HCT116 (cell line): ENCODE results near the gene TF. TPM values are rescaled to one million over a fixed set of nuclear protein-coding genes. Genes with fewer than 3 reads are reported as not detected.

Experiments used
- ATAC-seq: fragments of 200-7000 bp; cut with Tn5 transposase; 2 replicates; pipeline ENCODE4 v1.9.1; 2020; ENCODE audit warnings: mild to moderate bottlenecking, moderate library complexity
- BruUV-seq: library from RNA; stranded (reverse); fragments of 400-500 nt; replicated peaks from 2 replicates; lab custom pipeline; 2021; lab: Mats Ljungman, UMichigan
- CTCF ChIA-PET: fragments of 300-600 bp; sonication (Branson Sonifier 250); formaldehyde crosslinking; loops from one replicate; lab custom pipeline; 2021; ENCODE audit warnings: antibody characterized with exemption; lab: Charles Lee
- POLR2A ChIA-PET: fragments of 300-600, 350-600 bp; sonication (Branson Sonifier 250); formaldehyde crosslinking; loops from one replicate; lab custom pipeline; 2021; ENCODE audit warnings: antibody characterized with exemption; lab: Charles Lee
- RAD21 ChIA-PET, 2 experiments: fragments of 300-600 bp; sonication (Branson Sonifier 250); formaldehyde crosslinking; loops; one replicate each; lab custom pipeline; 2023; ENCODE audit warnings: low total read pairs in 2 of 2; ENCODE audit not compliant: uncharacterized antibody in 2 of 2, unreplicated experiment in 2 of 2, low non-redundant PET in 1 of 2; lab: Charles Lee
- DNase-seq: peaks from one replicate; pipeline ENCODE4 v3.0.0-alpha.2; 2010; ENCODE audit warnings: low read depth, low spot score
- H2AFZ ChIP-seq: fragments of 200-600 bp; shearing (Covaris generic), sonication (generic); 2 replicates; pipeline ENCODE4 v1.6.1; 2017; ENCODE audit warnings: low read depth, mixed run types, mixed read lengths, antibody characterized with exemption, low read length; ENCODE audit not compliant: poor library complexity, severe bottlenecking
- H3K27ac ChIP-seq: 2 replicates; pipeline ENCODE4 v1.5.1; 2012; ENCODE audit warnings: low read depth, low read length
- H3K27me3 ChIP-seq: fragments of 200-600 bp; sonication (generic); 2 replicates; pipeline ENCODE4 v1.6.1; 2016; ENCODE audit warnings: mixed run types, low read length, mixed read lengths; ENCODE audit not compliant: insufficient read depth
- H3K36me3 ChIP-seq, 2 experiments: fragments of 200-500 bp in 1 of 2; fragments of 200-600 bp in 1 of 2; sonication (Bioruptor generic) in 1 of 2; sonication (generic) in 1 of 2; 2 replicates each; pipeline versions ENCODE4 v1.5.1 to v1.6.1; 2014 to 2016; ENCODE audit warnings: low read length in 2 of 2, inconsistent platforms in 1 of 2, mixed read lengths in 1 of 2, mixed run types in 1 of 2; ENCODE audit not compliant: insufficient read depth in 2 of 2, control insufficient read depth in 1 of 2
- H3K4me1 ChIP-seq, 2 experiments: fragments of 200-600 bp in 1 of 2; sonication (generic) in 1 of 2; 2 replicates each; pipeline versions ENCODE4 v1.5.1 to v1.6.1; 2012 to 2017; ENCODE audit warnings: low read length in 2 of 2, inconsistent platforms in 1 of 2, mild to moderate bottlenecking in 1 of 2, mixed read lengths in 1 of 2, mixed run types in 1 of 2, moderate library complexity in 1 of 2; ENCODE audit not compliant: insufficient read depth in 2 of 2, control insufficient read depth in 1 of 2
- H3K4me2 ChIP-seq: fragments of 200-600 bp; sonication (generic); 2 replicates; pipeline ENCODE4 v1.6.1; 2017; ENCODE audit warnings: mixed run types, low read length, mixed read lengths
- H3K4me3 ChIP-seq, 2 experiments: fragments of 200-600 bp in 1 of 2; sonication (generic) in 1 of 2; replicated peaks in 1 of 2; 2 replicates each; pipeline ENCODE4 v1.5.1; 2011 to 2016; ENCODE audit warnings: low read length in 2 of 2, control low read depth in 1 of 2, low read depth in 1 of 2, mild to moderate bottlenecking in 1 of 2, mixed read lengths in 1 of 2, mixed run types in 1 of 2
- H3K79me2 ChIP-seq: fragments of 200-600 bp; sonication (generic); 2 replicates; pipeline ENCODE4 v1.6.1; 2017; ENCODE audit warnings: mild to moderate bottlenecking, mixed run types, low read length, moderate library complexity, mixed read lengths; ENCODE audit not compliant: insufficient read depth
- H3K9ac ChIP-seq: fragments of 200-600 bp; sonication (generic); 2 replicates; pipeline ENCODE4 v1.6.1; 2016; ENCODE audit warnings: low read length, mixed read lengths
- H3K9me2 ChIP-seq: fragments of 200-600 bp; sonication (generic), shearing (Covaris generic); 2 replicates; pipeline ENCODE4 v1.6.1; 2017; ENCODE audit warnings: mixed run types, mild to moderate bottlenecking, moderate library complexity; ENCODE audit not compliant: insufficient read depth
- H3K9me3 ChIP-seq, 2 experiments: fragments of 200-500 bp in 1 of 2; fragments of 200-600 bp in 1 of 2; sonication (Bioruptor generic) in 1 of 2; sonication (generic) in 1 of 2; 2 replicates each; pipeline ENCODE4 v1.6.1; 2014 to 2017; ENCODE audit warnings: low read length in 2 of 2, mixed read lengths in 2 of 2, inconsistent platforms in 1 of 2, low read depth in 1 of 2, mild to moderate bottlenecking in 1 of 2, mixed run types in 1 of 2, moderate library complexity in 1 of 2; ENCODE audit not compliant: control insufficient read depth in 1 of 2, insufficient read depth in 1 of 2
- H4K20me1 ChIP-seq: fragments of 200-600 bp; sonication (generic), shearing (Covaris generic); 2 replicates; pipeline ENCODE4 v1.6.1; 2017; ENCODE audit warnings: mixed run types, mild to moderate bottlenecking, moderate library complexity; ENCODE audit not compliant: insufficient read depth
- CBX3 ChIP-seq: IDR thresholded peaks from 2 replicates; pipeline ENCODE4 v1.6.1; 2012; ENCODE audit warnings: low read depth
- CEBPB ChIP-seq: IDR thresholded peaks from 2 replicates; pipeline ENCODE4 v1.6.1; 2012; ENCODE audit warnings: low read depth
- EZH2 ChIP-seq: fragments of 200-600 bp; sonication (generic); IDR thresholded peaks from 2 replicates; pipeline ENCODE4 v1.6.1; 2017; ENCODE audit warnings: antibody characterized with exemption, mixed run types
- EZH2phosphoT487 ChIP-seq: fragments of 200-600 bp; IDR thresholded peaks from 2 replicates; pipeline ENCODE4 v1.6.1; 2018; ENCODE audit warnings: antibody characterized with exemption, borderline replicate concordance
- POLR2AphosphoS5 ChIP-seq: IDR thresholded peaks from 2 replicates; pipeline ENCODE4 v1.6.1; 2011; ENCODE audit warnings: mild to moderate bottlenecking, low read depth, low read length, moderate library complexity
- RAD21 ChIP-seq: IDR thresholded peaks from 2 replicates; pipeline ENCODE4 v1.6.1; 2012; ENCODE audit warnings: low read depth, mild to moderate bottlenecking
- SRF ChIP-seq: IDR thresholded peaks from 2 replicates; pipeline ENCODE4 v1.6.1; 2012; ENCODE audit warnings: low read depth
- ZFX ChIP-seq: fragments of 450-650 bp; IDR thresholded peaks from 2 replicates; pipeline ENCODE4 v1.6.1; 2017
- intact Hi-C: fragments of 100-400 bp; cut with micrococcal nuclease; formaldehyde crosslinking; loops from 2 replicates; pipeline ENCODE4 v1.10.0; 2022
- total RNA-seq: library from RNA; stranded (reverse); gene quantifications from one replicate; pipeline ENCODE4 v1.2.1, GENCODE V29; 2021; ENCODE audit not compliant: unreplicated experiment
- TF ChIP-seq, protein P1 (sequence below), 3 experiments: fragments of 200-600 bp in 1 of 3; sonication (generic) in 1 of 3; IDR thresholded peaks in 2 of 3; conservative IDR thresholded peaks in 1 of 3; 2 replicates each; pipeline ENCODE4 v1.5.1; 2012 to 2017; ENCODE audit warnings: low read depth in 2 of 3, low read length in 2 of 3, antibody characterized with exemption in 1 of 3, borderline replicate concordance in 1 of 3, control low read depth in 1 of 3, mild to moderate bottlenecking in 1 of 3, mixed read lengths in 1 of 3, mixed run types in 1 of 3, moderate library complexity in 1 of 3; ENCODE audit not compliant: insufficient read depth in 1 of 3
- TF ChIP-seq, protein P2 (sequence below): IDR thresholded peaks from 2 replicates; pipeline ENCODE4 v1.6.1; 2011; ENCODE audit warnings: mild to moderate bottlenecking, low read length, moderate library complexity; ENCODE audit not compliant: insufficient replicate concordance; ENCODE audit errors: extremely low read depth

The TF gene
- total RNA-seq, 1 experiment from 2014 or later: 10.4 TPM

DNA sequence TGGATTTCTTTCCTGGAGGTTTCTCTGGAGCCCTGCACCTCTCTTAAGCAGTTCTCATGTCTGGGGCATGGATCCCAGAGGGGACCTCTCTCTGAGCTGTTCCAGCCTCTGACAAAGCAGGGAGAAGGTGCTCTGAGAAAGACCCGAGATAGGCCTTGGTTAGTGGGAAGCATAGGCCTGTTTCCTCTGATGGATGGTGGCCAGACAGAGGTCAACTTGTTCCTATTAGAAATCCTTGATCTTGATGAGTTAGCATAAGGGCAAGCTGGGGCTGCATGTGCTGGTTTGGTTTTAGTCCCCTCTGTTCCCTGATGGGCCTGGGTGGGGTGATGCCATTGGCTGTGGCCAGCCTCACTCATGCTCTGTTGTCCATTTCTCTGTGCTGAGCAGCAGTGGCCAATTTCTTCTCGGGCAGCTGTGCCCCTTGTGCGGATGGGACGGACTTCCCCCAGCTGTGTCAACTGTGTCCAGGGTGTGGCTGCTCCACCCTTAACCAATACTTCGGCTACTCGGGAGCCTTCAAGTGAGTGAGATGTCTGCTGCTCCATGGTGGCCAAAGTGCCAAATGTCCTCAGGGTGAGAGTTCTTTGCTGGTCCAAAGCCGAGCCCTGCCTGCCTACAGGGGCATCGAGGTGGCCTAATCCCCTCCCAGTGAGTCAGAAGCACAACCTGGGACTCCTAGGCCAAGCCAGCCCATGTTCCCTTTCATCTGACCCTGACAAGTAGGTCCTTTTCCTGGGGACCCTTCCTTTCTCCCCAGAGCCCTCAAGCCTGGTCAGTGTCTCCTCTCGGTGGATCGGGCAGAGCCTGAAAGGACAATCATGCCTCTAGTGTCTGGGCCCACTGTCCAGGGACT is 9.0 kb downstream of the TF start:
- H3K9me2 ChIP-seq: no peaks in the 10 kb centered on the region
- no peak overlapping the region for H3K4me3 ChIP-seq
- no peak for TF ChIP-seq SRF
- no peaks in the 10 kb centered on the region for H3K4me1 ChIP-seq
- H3K36me3 ChIP-seq: no peaks in the 10 kb centered on the region
- DNase-seq (no peak), ATAC-seq (no peak)
- BruUV-seq: no TSS peak
- H3K27ac ChIP-seq: no peak overlapping the region
- H2AFZ ChIP-seq: no peak overlapping the region
- POLR2A ChIA-PET: no interaction called here
- no peak overlapping the region for H3K4me2 ChIP-seq
- intact Hi-C loops: no loop called here
- RAD21 ChIA-PET: no interaction called here
- CTCF ChIA-PET: no interaction called here
- H3K27me3 ChIP-seq: 0 out of 2 replicates have a peak, but pooled peaks cover 4% of the 10 kb centered on the region
- no peak overlapping the region for H3K9ac ChIP-seq
- no peaks in the 10 kb centered on the region for H3K9me3 ChIP-seq
- H4K20me1 ChIP-seq: no peaks in the 10 kb centered on the region
- no peaks in the 10 kb centered on the region for H3K79me2 ChIP-seq

DNA sequence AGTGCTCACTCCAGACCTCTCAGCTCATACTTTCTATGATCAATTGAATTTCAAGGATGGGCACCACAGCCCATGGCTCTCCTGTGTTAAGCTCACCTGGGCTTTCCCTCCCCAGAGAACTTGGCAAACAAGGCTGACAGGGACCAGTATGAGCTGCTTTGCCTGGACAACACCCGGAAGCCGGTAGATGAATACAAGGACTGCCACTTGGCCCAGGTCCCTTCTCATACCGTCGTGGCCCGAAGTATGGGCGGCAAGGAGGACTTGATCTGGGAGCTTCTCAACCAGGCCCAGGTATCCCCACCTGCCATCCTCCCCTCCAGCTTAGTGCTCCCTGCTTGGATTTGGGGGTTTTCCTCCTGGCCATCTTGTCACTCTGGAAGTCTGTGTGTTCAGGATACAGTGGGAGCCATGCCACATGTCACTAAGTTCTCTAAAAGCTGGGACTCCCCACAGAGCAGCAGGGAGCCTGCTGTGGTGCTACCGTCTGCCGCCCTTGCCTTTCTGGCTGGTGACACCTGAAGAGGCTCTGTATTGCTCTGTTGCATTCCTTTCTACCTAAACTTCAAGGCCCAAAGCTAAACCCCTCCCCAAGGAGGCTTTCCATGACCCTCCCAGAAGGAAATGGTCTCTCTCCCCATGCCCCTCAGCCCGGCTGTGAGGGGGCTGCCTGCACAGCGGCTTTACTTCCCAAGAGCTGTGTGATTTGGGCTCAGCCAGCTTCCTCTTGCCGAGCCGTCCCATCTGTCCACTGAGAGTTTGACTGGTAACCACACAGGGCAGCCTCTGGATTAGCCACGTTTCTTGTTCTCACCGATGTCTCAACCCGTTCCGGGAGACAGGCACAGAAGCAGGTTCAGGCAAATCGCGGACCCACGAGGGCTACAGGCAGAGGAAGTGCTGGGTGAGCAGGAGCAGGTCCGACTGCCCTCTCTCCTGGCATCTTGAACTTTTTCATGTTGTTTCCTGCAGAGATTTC is 10.8 kb downstream of the TF start:
- H3K4me1 ChIP-seq: no peaks in the 10 kb centered on the region
- no TSS peak for BruUV-seq

More for the DNA sequence above, 10.8 kb downstream of the TF start:
- Histone ChIP-seq H3K9me2 (no peaks in the 10 kb centered on the region), H3K36me3 (no peaks in the 10 kb centered on the region), H3K27ac (no peak overlapping the region), H4K20me1 (no peaks in the 10 kb centered on the region), H3K27me3 (peaks cover 13% of the 10 kb centered on the region), H3K4me3 (no peak overlapping the region), H3K9me3 (no peaks in the 10 kb centered on the region), H3K79me2 (no peaks in the 10 kb centered on the region), H2AFZ (no peak overlapping the region), H3K4me2 (no peak overlapping the region), H3K9ac (no peak overlapping the region)
- CTCF ChIA-PET: no interaction called here
- intact Hi-C loops: no loop called here
- TF ChIP-seq RAD21 (no peak), ZFX (no peak), EZH2 (no peak), EZH2phosphoT487 (no peak), POLR2AphosphoS5 (no peak), CEBPB (no peak), CBX3 (no peak), SRF (no peak)
- TF ChIP-seq, protein P1, sequence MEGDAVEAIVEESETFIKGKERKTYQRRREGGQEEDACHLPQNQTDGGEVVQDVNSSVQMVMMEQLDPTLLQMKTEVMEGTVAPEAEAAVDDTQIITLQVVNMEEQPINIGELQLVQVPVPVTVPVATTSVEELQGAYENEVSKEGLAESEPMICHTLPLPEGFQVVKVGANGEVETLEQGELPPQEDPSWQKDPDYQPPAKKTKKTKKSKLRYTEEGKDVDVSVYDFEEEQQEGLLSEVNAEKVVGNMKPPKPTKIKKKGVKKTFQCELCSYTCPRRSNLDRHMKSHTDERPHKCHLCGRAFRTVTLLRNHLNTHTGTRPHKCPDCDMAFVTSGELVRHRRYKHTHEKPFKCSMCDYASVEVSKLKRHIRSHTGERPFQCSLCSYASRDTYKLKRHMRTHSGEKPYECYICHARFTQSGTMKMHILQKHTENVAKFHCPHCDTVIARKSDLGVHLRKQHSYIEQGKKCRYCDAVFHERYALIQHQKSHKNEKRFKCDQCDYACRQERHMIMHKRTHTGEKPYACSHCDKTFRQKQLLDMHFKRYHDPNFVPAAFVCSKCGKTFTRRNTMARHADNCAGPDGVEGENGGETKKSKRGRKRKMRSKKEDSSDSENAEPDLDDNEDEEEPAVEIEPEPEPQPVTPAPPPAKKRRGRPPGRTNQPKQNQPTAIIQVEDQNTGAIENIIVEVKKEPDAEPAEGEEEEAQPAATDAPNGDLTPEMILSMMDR (IDR thresholded peaks at IDR 0.05 in 2 of 3, conservative IDR thresholded peaks at IDR 0.05 in 1 of 3; ENCODE audit: borderline replicate concordance in 1 of 3, insufficient read depth in 1 of 3, low read depth in 2 of 3, low read length in 2 of 3): no peak
- TF ChIP-seq, protein P2, sequence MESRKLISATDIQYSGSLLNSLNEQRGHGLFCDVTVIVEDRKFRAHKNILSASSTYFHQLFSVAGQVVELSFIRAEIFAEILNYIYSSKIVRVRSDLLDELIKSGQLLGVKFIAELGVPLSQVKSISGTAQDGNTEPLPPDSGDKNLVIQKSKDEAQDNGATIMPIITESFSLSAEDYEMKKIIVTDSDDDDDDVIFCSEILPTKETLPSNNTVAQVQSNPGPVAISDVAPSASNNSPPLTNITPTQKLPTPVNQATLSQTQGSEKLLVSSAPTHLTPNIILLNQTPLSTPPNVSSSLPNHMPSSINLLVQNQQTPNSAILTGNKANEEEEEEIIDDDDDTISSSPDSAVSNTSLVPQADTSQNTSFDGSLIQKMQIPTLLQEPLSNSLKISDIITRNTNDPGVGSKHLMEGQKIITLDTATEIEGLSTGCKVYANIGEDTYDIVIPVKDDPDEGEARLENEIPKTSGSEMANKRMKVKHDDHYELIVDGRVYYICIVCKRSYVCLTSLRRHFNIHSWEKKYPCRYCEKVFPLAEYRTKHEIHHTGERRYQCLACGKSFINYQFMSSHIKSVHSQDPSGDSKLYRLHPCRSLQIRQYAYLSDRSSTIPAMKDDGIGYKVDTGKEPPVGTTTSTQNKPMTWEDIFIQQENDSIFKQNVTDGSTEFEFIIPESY: no peak
- DNase-seq: no peak
- no peak for ATAC-seq
- RAD21 ChIA-PET: no interaction called here
- POLR2A ChIA-PET: no interaction called here
